Peyer's patch (tissue), 4 donors: ENCODE data around the gene CAST.

Experiments
- POLR2A ChIP-seq, 2 donors: fragments of 450-650 bp; IDR thresholded peaks; one replicate each; pipeline ENCODE4 v1.5.1; 2017; ENCODE audit warnings: antibody characterized with exemption in 2 of 2, mild to moderate bottlenecking in 2 of 2, moderate library complexity in 2 of 2
- TF ChIP-seq, protein P1 (sequence below), 6 experiments: fragments of 450-650 bp in 4 of 6; fragments of 200-600 bp in 2 of 6; sonication (generic) in 1 of 6; IDR thresholded peaks; one replicate each; pipeline ENCODE4 v1.5.1; 2017 to 2019; ENCODE audit warnings: antibody characterized with exemption in 6 of 6, mild to moderate bottlenecking in 3 of 6, moderate library complexity in 1 of 6

DNA sequence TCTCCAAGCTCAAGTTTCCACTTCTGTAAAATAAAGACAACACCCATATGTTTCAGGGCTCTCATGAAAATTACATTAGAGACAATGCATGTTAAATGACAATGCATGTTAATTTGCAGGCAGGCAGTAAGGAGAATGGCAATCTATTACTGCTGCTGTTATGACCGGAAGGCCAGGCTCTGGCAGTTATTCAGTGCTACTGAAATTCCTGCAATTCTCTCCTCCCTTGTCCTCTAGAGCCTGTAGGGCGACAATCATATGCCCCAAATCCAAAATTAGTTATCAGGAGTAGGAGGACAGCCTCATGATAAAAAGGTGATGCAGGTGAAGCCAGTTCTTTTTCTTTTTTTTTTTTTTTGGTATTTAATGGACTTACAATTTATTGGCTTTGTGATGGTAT, 42.2 kb upstream of the CAST start:
- TF ChIP-seq, protein P1, sequence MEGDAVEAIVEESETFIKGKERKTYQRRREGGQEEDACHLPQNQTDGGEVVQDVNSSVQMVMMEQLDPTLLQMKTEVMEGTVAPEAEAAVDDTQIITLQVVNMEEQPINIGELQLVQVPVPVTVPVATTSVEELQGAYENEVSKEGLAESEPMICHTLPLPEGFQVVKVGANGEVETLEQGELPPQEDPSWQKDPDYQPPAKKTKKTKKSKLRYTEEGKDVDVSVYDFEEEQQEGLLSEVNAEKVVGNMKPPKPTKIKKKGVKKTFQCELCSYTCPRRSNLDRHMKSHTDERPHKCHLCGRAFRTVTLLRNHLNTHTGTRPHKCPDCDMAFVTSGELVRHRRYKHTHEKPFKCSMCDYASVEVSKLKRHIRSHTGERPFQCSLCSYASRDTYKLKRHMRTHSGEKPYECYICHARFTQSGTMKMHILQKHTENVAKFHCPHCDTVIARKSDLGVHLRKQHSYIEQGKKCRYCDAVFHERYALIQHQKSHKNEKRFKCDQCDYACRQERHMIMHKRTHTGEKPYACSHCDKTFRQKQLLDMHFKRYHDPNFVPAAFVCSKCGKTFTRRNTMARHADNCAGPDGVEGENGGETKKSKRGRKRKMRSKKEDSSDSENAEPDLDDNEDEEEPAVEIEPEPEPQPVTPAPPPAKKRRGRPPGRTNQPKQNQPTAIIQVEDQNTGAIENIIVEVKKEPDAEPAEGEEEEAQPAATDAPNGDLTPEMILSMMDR (IDR thresholded peaks at IDR 0.05) = no peak
- TF ChIP-seq POLR2A (IDR thresholded peaks at IDR 0.05) = no peak
